ENCODE data around the gene IAPP. TPM values are rescaled to one million over a fixed set of nuclear protein-coding genes. Genes with fewer than 3 reads are reported as not detected.
A peak's percentile ranks its signal among the peaks of the same experiment; 100 is the strongest.

The IAPP gene
- total and polyA plus RNA-seq, 9 of the 15 experiments (the other 6 are each of a cell fraction or from before 2014, with no cell fraction given), result not detected

DNA sequence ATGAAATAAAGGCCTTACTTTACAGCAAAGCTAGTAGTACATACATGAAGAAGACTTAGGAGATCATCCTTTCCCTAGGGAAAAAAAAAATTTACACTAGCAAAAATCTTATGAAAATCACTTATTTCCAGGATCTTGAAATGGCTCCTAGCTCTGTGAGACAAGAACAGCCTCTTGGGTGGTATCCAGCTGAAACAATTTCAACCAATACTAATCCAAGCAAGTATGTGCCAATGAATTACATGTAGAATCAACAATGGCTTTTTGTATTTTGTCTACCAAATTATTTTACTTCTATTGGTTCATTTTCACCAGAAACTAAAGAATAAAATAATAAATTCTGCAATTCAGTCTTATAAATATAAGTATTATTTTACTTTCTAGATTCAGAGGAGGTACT is 35.2 kb upstream of the IAPP start:
- intact Hi-C loops (cut with micrococcal nuclease), result no loop called here
- Histone ChIP-seq H3K27me3 (ENCODE audit: control insufficient read depth in 2 of 2, insufficient read depth in 2 of 2, low read length in 2 of 2) (no peaks in the 10 kb centered on the region), H3K4me3 (no peak overlapping the region), H3K79me2 (ENCODE audit: control insufficient read depth, insufficient read depth, low read length) (no peaks in the 10 kb centered on the region), H3K9ac (ENCODE audit: insufficient read depth in 1 of 2, low read depth in 2 of 2, low read length in 2 of 2) (no peak overlapping the region), H3K27ac (ENCODE audit: extremely low read depth, low read depth, low read length) (no peak overlapping the region), H3K36me3 (ENCODE audit: control insufficient read depth, insufficient read depth, low read length) (no peaks in the 10 kb centered on the region), H2AFZ (ENCODE audit: low read depth, low read length) (no peak overlapping the region), H3K4me2 (ENCODE audit: insufficient read depth, low read length) (no peak overlapping the region), H3K9me1 (ENCODE audit: control insufficient read depth, insufficient read depth, low read length) (no peaks in the 10 kb centered on the region), H3K4me1 (replicated peaks in 1 of 2; ENCODE audit: control insufficient read depth in 2 of 2, insufficient read depth in 2 of 2, low read length in 2 of 2) (no peaks in the 10 kb centered on the region; a peak in 1 of 5 replicates), H3K9me3 (replicated peaks; ENCODE audit: control insufficient read depth, insufficient read depth, low read depth, low read length) (no peaks in the 10 kb centered on the region), H4K20me1 (replicated peaks; ENCODE audit: control insufficient read depth, insufficient read depth, low read length) (no peaks in the 10 kb centered on the region)
- no peak for TF ChIP-seq NFE2 (IDR thresholded peaks at IDR 0.05; ENCODE audit: low read depth)
- ATAC-seq (no peak), DNase-seq (ENCODE audit: extremely low read depth in 1 of 4, low spot score in 3 of 4) (no peak), FAIRE-seq (no peak)
- ChIA-PET POLR2A (no interaction called here), CTCF (ENCODE audit: low intra/inter-chr PET ratio) (no interaction called here)
- no TSS peak for BruUV-seq (replicated peaks)
- in situ Hi-C loops (cut with MboI), result no loop called here

- Histone ChIP-seq H3K9ac (ENCODE audit: insufficient read depth in 1 of 2, low read depth in 2 of 2, low read length in 2 of 2) (no peak overlapping the region), H3K4me1 (replicated peaks in 1 of 2; ENCODE audit: control insufficient read depth in 2 of 2, insufficient read depth in 2 of 2, low read length in 2 of 2) (no peaks in the 10 kb centered on the region; a peak in 1 of 5 replicates), H3K4me3 (no peak overlapping the region), H3K4me2 (ENCODE audit: insufficient read depth, low read length) (no peak overlapping the region), H3K27ac (ENCODE audit: extremely low read depth, low read depth, low read length) (no peak overlapping the region), H3K36me3 (ENCODE audit: control insufficient read depth, insufficient read depth, low read length) (no peaks in the 10 kb centered on the region), H3K79me2 (ENCODE audit: control insufficient read depth, insufficient read depth, low read length) (no peaks in the 10 kb centered on the region), H3K9me1 (ENCODE audit: control insufficient read depth, insufficient read depth, low read length) (no peaks in the 10 kb centered on the region), H3K9me3 (replicated peaks; ENCODE audit: control insufficient read depth, insufficient read depth, low read depth, low read length) (no peaks in the 10 kb centered on the region), H2AFZ (ENCODE audit: low read depth, low read length) (no peak overlapping the region), H4K20me1 (replicated peaks; ENCODE audit: control insufficient read depth, insufficient read depth, low read length) (no peaks in the 10 kb centered on the region), H3K27me3 (ENCODE audit: control insufficient read depth in 2 of 2, insufficient read depth in 2 of 2, low read length in 2 of 2) (no peaks in the 10 kb centered on the region)
- ChIA-PET POLR2A (no interaction called here), CTCF (ENCODE audit: low intra/inter-chr PET ratio) (no interaction called here)
- no TSS peak for BruUV-seq (replicated peaks)
- in situ Hi-C loops (cut with MboI), result no loop called here
- DNase-seq (ENCODE audit: extremely low read depth in 1 of 4, low spot score in 3 of 4), result no peak
- WGBS (ENCODE audit: insufficient coverage, low coverage, missing lambda C conversion rate), result 65% methylated on average over 6 of the region's 6 CpGs
- intact Hi-C loops (cut with micrococcal nuclease), result no loop called here
- no peak for TF ChIP-seq HDAC2 (IDR thresholded peaks at IDR 0.05)
- TF ChIP-seq HMBOX1 (IDR thresholded peaks at IDR 0.05), result peak; percentile 54
- no peak for FAIRE-seq
- no peak for ATAC-seq
These were observed 34.5 kb upstream of the IAPP start for GRCh38 chr12:21337959-21338744.
